ENCODE results near the gene PRTFDC1.

GRCh38 chr10:24925799-24926198, 26.6 kb downstream of the PRTFDC1 start:
- no peak for TF ChIP-seq POLR2A (IDR thresholded peaks at IDR 0.05; ENCODE audit: low read depth, low read length)
- no peak for TF ChIP-seq POLR2AphosphoS5 (IDR thresholded peaks at IDR 0.05; ENCODE audit: low read depth, low read length)
- TF ChIP-seq SPI1 (IDR thresholded peaks at IDR 0.05; ENCODE audit: low read depth, low read length) = no peak
